22Rv1 (cell line): ENCODE measurements around the gene WDR86.

ENCODE experiments used
- H3K27ac ChIP-seq: fragments of 450-650 bp; 2 replicates; pipeline ENCODE4 v1.5.1; 2017
- ZFX ChIP-seq: fragments of 450-650 bp; IDR thresholded peaks from 2 replicates; pipeline ENCODE4 v1.6.1; 2017; ENCODE audit warnings: antibody characterized with exemption, borderline replicate concordance
- TF ChIP-seq, protein P1 (sequence below): fragments of 450-650 bp; IDR thresholded peaks from 2 replicates; pipeline ENCODE4 v1.5.1; 2017; ENCODE audit warnings: mild to moderate bottlenecking

WDR86 gene

DNA sequence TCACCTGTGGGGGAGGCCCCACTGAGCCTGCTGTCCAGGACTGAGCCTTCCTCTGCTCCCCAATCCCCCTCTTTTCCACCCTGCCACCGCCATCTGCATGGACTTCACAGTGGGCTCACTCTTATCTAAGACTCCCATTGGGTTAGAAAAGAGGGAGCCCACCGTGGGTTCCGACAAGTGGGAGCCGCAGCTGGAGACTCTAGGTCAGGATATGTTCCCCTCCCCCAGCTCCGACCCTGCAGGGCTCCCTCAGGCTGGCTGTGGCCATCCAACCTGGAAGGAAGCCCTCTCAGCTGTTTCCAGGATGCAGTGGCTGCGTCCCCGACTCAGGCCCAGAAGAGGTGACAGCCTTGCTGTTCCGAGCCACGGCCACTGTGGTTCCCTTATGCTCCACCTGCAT, 4.8 kb downstream of the WDR86 start:
- no peak overlapping the region for H3K27ac ChIP-seq
- TF ChIP-seq ZFX: no peak
- TF ChIP-seq, protein P1, sequence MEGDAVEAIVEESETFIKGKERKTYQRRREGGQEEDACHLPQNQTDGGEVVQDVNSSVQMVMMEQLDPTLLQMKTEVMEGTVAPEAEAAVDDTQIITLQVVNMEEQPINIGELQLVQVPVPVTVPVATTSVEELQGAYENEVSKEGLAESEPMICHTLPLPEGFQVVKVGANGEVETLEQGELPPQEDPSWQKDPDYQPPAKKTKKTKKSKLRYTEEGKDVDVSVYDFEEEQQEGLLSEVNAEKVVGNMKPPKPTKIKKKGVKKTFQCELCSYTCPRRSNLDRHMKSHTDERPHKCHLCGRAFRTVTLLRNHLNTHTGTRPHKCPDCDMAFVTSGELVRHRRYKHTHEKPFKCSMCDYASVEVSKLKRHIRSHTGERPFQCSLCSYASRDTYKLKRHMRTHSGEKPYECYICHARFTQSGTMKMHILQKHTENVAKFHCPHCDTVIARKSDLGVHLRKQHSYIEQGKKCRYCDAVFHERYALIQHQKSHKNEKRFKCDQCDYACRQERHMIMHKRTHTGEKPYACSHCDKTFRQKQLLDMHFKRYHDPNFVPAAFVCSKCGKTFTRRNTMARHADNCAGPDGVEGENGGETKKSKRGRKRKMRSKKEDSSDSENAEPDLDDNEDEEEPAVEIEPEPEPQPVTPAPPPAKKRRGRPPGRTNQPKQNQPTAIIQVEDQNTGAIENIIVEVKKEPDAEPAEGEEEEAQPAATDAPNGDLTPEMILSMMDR: no peak

DNA sequence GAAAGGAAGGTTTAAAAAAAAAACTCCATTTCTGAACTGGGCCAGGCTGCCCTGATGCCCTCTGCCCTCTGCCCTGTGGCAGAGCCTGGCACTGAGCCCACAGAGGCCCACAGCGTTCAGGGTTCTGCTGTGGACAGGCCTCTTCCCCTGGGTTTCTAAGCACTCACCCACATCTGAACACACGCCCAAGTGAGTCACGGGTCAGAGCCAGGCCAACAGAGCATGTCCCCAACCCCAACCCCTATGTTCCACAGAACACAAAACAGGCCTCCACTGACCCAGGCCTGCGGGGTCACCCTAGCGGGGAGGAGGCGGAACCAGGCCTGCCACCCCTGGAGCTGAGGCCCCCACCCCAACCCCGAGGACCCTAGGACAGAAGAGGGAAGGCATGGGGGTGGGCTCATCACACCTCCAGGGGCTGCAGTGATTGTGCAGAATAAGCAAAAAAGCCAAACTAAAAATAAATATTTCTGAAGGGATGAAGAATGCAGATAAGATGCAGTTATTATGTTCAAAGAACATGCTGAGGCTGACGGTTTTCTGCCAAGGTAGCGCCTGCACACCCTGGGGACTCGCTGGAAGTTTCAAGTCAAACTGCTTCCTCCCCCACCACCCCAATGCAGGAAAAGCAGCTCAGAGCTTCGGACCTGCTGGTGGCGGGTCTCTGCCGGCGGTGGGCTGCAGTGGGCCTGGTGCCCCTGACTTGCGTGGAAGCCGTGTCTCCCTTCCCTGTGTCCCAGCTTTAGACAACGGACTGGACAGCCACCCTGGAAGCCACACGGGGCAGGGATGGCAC, 5.4 kb downstream of the WDR86 start:
- no peak overlapping the region for H3K27ac ChIP-seq

DNA sequence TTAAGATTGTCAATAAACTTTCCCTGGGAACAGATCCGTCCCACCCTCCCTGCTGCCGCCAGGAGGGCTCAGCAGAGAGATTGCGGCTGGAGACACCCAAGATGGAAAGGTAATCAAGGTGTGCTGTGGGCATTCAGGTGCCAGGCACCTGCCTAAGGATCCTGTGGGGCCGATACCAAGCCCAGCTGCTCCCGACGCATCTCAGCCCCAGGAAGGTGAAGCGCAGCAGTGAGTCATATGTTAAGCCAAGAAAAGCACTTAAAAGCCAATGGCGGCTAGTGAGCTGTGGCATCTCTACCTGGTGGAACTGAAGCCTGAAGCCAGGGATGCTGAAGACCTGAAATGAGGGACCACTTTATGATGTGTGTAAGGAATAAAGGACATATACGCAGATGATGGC, 6.1 kb downstream of the WDR86 start:
- no peak overlapping the region for H3K27ac ChIP-seq
- TF ChIP-seq, protein P1: no peak
- no peak for TF ChIP-seq ZFX

More for the DNA sequence above, 5.4 kb downstream of the WDR86 start:
- no peak for TF ChIP-seq ZFX
- TF ChIP-seq, protein P1: no peak

DNA sequence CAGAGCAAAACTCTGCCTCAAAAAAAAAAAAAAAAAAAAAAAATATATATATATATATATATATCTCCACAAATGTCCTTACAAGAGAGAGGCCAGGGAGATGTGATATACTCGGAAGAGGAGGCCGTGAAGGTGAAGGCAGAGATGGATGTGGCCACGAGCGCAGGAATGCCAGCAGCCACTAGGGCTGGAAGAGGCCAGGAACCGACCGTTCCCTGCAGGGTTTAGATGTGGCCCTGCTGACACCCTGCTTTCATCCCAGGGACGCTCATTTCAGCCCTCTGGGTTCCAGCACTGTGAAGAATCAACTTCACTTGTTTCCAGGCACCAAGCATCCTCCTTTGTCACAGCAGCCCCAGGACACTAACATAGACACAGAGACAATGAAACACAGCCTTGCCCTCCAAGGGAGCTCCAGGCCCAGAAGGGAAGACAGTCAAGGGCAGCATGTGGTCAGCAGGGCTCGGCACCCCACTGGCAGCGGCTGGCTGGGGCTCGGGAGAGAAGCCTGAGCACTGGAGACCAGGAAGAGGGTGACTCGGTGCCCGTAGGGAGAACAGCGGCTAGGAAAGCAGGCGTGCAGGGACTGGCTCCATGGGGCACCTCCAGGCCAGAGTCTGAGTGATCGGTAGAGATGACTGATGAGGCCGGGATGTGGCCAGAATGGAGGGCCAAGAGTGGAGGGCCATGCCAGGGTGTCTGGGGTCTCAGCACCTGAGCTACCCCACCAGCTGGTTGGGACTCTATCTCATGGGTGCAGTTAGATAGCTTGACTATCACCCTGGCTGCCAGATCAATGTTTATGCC, 7.6 kb downstream of the WDR86 start:
- H3K27ac ChIP-seq: no peak overlapping the region
- TF ChIP-seq ZFX: no peak
- TF ChIP-seq, protein P1: no peak

DNA sequence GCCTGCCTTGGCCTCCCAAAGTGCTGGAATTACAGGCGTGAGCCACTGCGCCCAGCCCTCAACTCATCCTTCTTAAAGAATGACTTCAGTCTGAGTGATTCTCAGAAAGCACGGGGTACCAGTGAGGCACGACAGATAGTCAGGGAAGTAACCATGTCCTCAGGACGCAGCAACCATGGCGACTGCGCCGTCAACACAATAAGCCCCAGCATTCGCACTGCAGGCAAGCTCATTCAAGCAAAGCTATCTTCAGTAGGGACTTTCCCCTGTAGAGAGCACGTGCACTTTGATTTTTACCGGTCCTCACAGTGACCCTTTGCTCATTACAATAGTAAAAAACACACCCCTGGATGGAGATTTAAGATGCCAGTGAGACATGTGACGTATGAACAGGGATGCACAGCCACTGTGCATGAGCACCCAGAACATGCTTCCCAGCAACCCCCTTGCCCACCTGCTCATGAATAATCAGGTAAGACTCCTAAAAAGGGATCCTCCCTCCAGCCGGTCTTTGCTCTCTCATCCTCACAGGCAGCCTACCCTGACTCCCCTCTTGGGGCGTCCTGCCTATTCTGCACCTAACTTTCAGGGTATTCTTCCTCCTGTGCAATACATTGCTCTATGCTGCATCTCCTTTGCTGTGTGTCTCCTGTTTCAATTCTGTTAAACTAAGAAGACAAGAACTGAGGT, 9.1 kb downstream of the WDR86 start:
- no peak for TF ChIP-seq ZFX
- TF ChIP-seq, protein P1: no peak
- H3K27ac ChIP-seq: no peak overlapping the region

DNA sequence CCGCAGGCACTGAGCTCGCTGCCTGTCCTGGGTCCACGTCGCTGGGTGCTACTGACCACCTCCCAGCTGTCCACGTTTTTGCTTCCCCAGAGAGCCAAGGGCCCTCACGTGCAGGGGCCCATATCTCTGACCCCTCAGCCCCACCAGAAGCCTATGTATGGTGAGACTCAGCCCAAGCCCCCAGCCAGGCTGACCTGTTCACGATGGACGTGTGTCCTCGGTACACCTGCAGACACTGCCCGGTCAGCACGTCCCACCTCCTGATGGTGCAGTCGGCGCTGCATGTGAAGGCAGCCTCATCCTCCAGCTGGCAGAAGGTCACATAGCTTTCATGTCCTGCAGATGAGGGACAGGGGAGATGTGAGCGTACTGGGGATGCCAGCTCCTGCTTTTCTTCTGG, 9.9 kb downstream of the WDR86 start:
- no peak overlapping the region for H3K27ac ChIP-seq
- TF ChIP-seq ZFX: no peak
- TF ChIP-seq, protein P1: no peak

DNA sequence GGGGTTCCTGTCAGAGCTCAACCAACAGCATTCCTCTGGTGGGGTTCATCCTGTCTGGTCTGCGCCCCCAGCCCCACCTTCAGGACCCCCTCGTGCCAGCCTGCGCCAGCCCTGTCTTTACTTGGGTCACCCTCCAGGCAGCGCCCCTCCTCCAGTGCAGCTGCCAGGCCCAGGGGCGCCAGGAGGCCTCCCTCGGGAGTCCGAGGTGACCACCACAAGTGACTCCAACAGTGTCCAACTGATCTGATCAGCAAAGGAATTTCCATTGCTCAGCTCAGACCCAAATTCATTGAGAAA, 10.6 kb downstream of the WDR86 start:
- no peak overlapping the region for H3K27ac ChIP-seq
- TF ChIP-seq, protein P1: no peak
- TF ChIP-seq ZFX: no peak
